ENCODE results near the gene KRT79. TPM values are rescaled to one million over a fixed set of nuclear protein-coding genes. Genes with fewer than 3 reads are reported as not detected.

Gene KRT79
- polyA plus RNA-seq, 1 of the 3 experiments (the other 2 are of a cell fraction), result not detected

- H3K4me1 ChIP-seq (ENCODE audit: control insufficient read depth in 1 of 2, insufficient read depth in 2 of 2, low read depth in 1 of 2, low read length in 1 of 2), result no peaks in the 10 kb centered on the region
- TF ChIP-seq, protein P1, sequence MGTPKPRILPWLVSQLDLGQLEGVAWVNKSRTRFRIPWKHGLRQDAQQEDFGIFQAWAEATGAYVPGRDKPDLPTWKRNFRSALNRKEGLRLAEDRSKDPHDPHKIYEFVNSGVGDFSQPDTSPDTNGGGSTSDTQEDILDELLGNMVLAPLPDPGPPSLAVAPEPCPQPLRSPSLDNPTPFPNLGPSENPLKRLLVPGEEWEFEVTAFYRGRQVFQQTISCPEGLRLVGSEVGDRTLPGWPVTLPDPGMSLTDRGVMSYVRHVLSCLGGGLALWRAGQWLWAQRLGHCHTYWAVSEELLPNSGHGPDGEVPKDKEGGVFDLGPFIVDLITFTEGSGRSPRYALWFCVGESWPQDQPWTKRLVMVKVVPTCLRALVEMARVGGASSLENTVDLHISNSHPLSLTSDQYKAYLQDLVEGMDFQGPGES (IDR thresholded peaks at IDR 0.05; ENCODE audit: low read depth, low read length), result no peak
- TF ChIP-seq ELF1 (IDR thresholded peaks at IDR 0.05), result no peak
- no peak for TF ChIP-seq EZH2phosphoT487 (IDR thresholded peaks at IDR 0.05; ENCODE audit: borderline replicate concordance, low read depth)
- no peak for TF ChIP-seq GATA2 (CRISPR knock-in tag; IDR thresholded peaks at IDR 0.05)
- H3K79me2 ChIP-seq (ENCODE audit: insufficient read depth), result no peaks in the 10 kb centered on the region
- no peak overlapping the region for H3K4me3 ChIP-seq (ENCODE audit: low read depth in 2 of 2, low read length in 1 of 2)
- peaks cover 21% of the 10 kb centered on the region for H3K27me3 ChIP-seq (ENCODE audit: insufficient read depth)
- no peaks in the 10 kb centered on the region for H3K36me3 ChIP-seq (replicated peaks in 1 of 2; ENCODE audit: control insufficient read depth in 1 of 2, insufficient read depth in 2 of 2, low read length in 1 of 2)
- H3K9ac ChIP-seq, result no peak overlapping the region
- WGBS (ENCODE audit: low lambda C conversion rate), result 42% methylated on average over 5 of the region's 11 CpGs
- H2AFZ ChIP-seq (ENCODE audit: low read depth), result no peak overlapping the region
- POLR2A ChIA-PET, result no interaction called here
- no peaks in the 10 kb centered on the region for H3F3A ChIP-seq (replicated peaks; ENCODE audit: insufficient read depth)
- no peak overlapping the region for H3K27ac ChIP-seq (ENCODE audit: low read depth in 2 of 2, low read length in 1 of 2)
- no peaks in the 10 kb centered on the region for H3K9me2 ChIP-seq
- H3K4me2 ChIP-seq, result no peak overlapping the region
- CTCF ChIA-PET, result interaction anchor here (0.6 to 1.2 kb wide), 3 partner anchors 40 to 137 kb away, joined by 3 to 4 read pairs (median 3); no protein-coding TSS in a partner anchor
- no peaks in the 10 kb centered on the region for H4K20me1 ChIP-seq (ENCODE audit: insufficient read depth)
- DNase-seq, result no peak
- H3K9me3 ChIP-seq, result no peaks in the 10 kb centered on the region
Measured at GRCh38 chr12:52844386-52844785, 10.3 kb upstream of the KRT79 start.

DNA sequence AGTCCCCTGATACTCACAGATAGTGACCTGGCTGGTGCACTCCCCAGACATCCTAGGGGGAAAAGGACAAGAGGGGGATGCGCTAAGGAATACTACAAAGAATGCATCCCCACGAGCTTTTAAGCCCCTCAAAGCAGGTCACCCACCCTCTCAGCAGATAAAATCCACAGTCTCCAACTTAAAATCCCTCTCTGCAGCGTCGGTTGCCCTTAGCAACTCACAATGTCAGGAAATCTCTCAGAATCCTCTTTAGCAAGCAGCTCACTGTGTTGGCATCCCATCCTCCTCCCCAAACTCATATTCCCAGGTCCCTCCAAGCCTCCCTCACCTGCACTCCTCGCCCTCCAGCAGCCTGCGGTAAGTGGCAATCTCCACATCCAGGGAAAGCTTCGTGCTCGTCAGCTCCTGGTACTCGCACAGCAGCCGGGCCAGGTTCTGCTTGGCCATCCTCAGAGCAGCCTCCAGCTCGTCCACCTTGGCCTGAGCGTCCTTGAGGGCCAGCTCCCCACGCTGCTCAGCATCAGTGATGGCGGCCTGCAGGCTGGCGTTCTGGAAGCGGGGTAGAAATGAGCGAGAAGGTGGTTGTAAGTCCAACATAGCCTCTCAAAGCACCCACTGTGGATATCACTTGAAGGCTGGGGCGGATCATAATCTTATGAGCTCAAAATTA is 5.5 kb upstream of the KRT79 start:
- H3K4me3 ChIP-seq (ENCODE audit: low read depth in 2 of 2, low read length in 1 of 2), result no peak overlapping the region
- no peaks in the 10 kb centered on the region; the same call in 1 of the 2 replicates for H3K27me3 ChIP-seq (ENCODE audit: insufficient read depth)
- H3K36me3 ChIP-seq (replicated peaks in 1 of 2; ENCODE audit: control insufficient read depth in 1 of 2, insufficient read depth in 2 of 2, low read length in 1 of 2), result no peaks in the 10 kb centered on the region
- TF ChIP-seq YY1 (IDR thresholded peaks at IDR 0.05; ENCODE audit: low read depth) (no peak), CTCF (IDR thresholded peaks at IDR 0.05) (no peak), MAX (IDR thresholded peaks at IDR 0.05; ENCODE audit: low read depth) (no peak), RXRA (IDR thresholded peaks at IDR 0.05; ENCODE audit: borderline replicate concordance, low read depth) (no peak), POLR2AphosphoS5 (IDR thresholded peaks at IDR 0.05; ENCODE audit: low read depth, low read length) (no peak), USF1 (IDR thresholded peaks at IDR 0.05; ENCODE audit: borderline replicate concordance, low read depth) (no peak), FOSL2 (IDR thresholded peaks at IDR 0.05; ENCODE audit: borderline replicate concordance, low read depth) (no peak), JUND (IDR thresholded peaks at IDR 0.05) (no peak)
- TF ChIP-seq, protein P1 (IDR thresholded peaks at IDR 0.05; ENCODE audit: low read depth, low read length), result no peak
- no peak overlapping the region for H3K27ac ChIP-seq (ENCODE audit: low read depth in 2 of 2, low read length in 1 of 2)
- H3K4me2 ChIP-seq, result no peak overlapping the region
- H2AFZ ChIP-seq (ENCODE audit: low read depth), result no peak overlapping the region
- H3K4me1 ChIP-seq (ENCODE audit: control insufficient read depth in 1 of 2, insufficient read depth in 2 of 2, low read depth in 1 of 2, low read length in 1 of 2), result peaks cover 0 to 9% of the 10 kb centered on the region in 2 experiments; a peak in 1 of 4 replicates
- H4K20me1 ChIP-seq (ENCODE audit: insufficient read depth), result no peaks in the 10 kb centered on the region
- H3K9me2 ChIP-seq, result no peaks in the 10 kb centered on the region
- POLR2A ChIA-PET, result no interaction called here
- H3K79me2 ChIP-seq (ENCODE audit: insufficient read depth), result no peaks in the 10 kb centered on the region
- DNase-seq, result no peak
- H3K9ac ChIP-seq, result no peak overlapping the region
- CTCF ChIA-PET, result interaction anchor here (0.6 to 1.5 kb wide), 3 partner anchors 26 to 46 kb away, joined by 3 to 4 read pairs (median 3); no protein-coding TSS in a partner anchor
- WGBS (ENCODE audit: low lambda C conversion rate), result 44% methylated on average over 12 of the region's 18 CpGs
- H3F3A ChIP-seq (replicated peaks; ENCODE audit: insufficient read depth), result no peaks in the 10 kb centered on the region
- H3K9me3 ChIP-seq, result no peaks in the 10 kb centered on the region

Data from SK-N-SH (cell line).